Measurements from ENCODE around the gene NUMB.
"Not testable (repeated sequence)": the region's sequence is repeated elsewhere in the genome, so short reads cannot be mapped to it uniquely, and the experiment has no call there.

Gene NUMB

GRCh38 chr14:73365727-73366126 is 92.6 kb downstream of the NUMB start:
- DNase-seq (ENCODE audit: low read depth in 2 of 3, low spot score in 1 of 3) = no peak

- DNase-seq (ENCODE audit: low read depth in 2 of 3, low spot score in 1 of 3) = no peak
Observed at GRCh38 chr14:73364559-73364958, 93.8 kb downstream of the NUMB start.

- DNase-seq (ENCODE audit: low read depth in 2 of 3, low spot score in 1 of 3) = no peak
Observed at GRCh38 chr14:73359445-73359844, 98.9 kb downstream of the NUMB start.

GRCh38 chr14:73358187-73358586 is 100.2 kb downstream of the NUMB start:
- DNase-seq (ENCODE audit: low read depth in 2 of 3, low spot score in 1 of 3) = no peak

- DNase-seq (ENCODE audit: low read depth in 2 of 3, low spot score in 1 of 3) = not testable (repeated sequence)
Observed at GRCh38 chr14:73349091-73349490, 109.3 kb downstream of the NUMB start.

- no peak for DNase-seq (ENCODE audit: low read depth in 2 of 3, low spot score in 1 of 3)
Observed at GRCh38 chr14:73344319-73344718, 114.0 kb downstream of the NUMB start.

- DNase-seq (ENCODE audit: low read depth in 2 of 3, low spot score in 1 of 3) = no peak
Observed at GRCh38 chr14:73342670-73343069, 115.7 kb downstream of the NUMB start.

- DNase-seq (ENCODE audit: low read depth in 2 of 3, low spot score in 1 of 3) = no peak
Observed at GRCh38 chr14:73339846-73340595, 118.3 kb downstream of the NUMB start.

GRCh38 chr14:73339206-73339605 is 119.1 kb downstream of the NUMB start:
- no peak for DNase-seq (ENCODE audit: low read depth in 2 of 3, low spot score in 1 of 3)

GRCh38 chr14:73338551-73338950 is 119.8 kb downstream of the NUMB start:
- no peak for DNase-seq (ENCODE audit: low read depth in 2 of 3, low spot score in 1 of 3)

GRCh38 chr14:73333031-73333430 is 125.3 kb downstream of the NUMB start:
- DNase-seq (ENCODE audit: low read depth in 2 of 3, low spot score in 1 of 3) = no peak

GRCh38 chr14:73325630-73326299 is 132.6 kb downstream of the NUMB start:
- no peak for DNase-seq (ENCODE audit: low read depth in 2 of 3, low spot score in 1 of 3)

GRCh38 chr14:73325063-73325462 is 133.3 kb downstream of the NUMB start:
- DNase-seq (ENCODE audit: low read depth in 2 of 3, low spot score in 1 of 3) = no peak

GRCh38 chr14:73324533-73324932 is 133.8 kb downstream of the NUMB start:
- DNase-seq (ENCODE audit: low read depth in 2 of 3, low spot score in 1 of 3) = no peak

GRCh38 chr14:73323896-73324399 is 134.4 kb downstream of the NUMB start:
- no peak for DNase-seq (ENCODE audit: low read depth in 2 of 3, low spot score in 1 of 3)

- no peak for DNase-seq (ENCODE audit: low read depth in 2 of 3, low spot score in 1 of 3)
Observed at GRCh38 chr14:73313151-73313550, 145.2 kb downstream of the NUMB start.

GRCh38 chr14:73312687-73313086 is 145.7 kb downstream of the NUMB start:
- no peak for DNase-seq (ENCODE audit: low read depth in 2 of 3, low spot score in 1 of 3)

GRCh38 chr14:73311708-73312030 is 146.7 kb downstream of the NUMB start:
- no peak for DNase-seq (ENCODE audit: low read depth in 2 of 3, low spot score in 1 of 3)

GRCh38 chr14:73309207-73309606 is 149.1 kb downstream of the NUMB start:
- not testable (repeated sequence) for DNase-seq (ENCODE audit: low read depth in 2 of 3, low spot score in 1 of 3)

GRCh38 chr14:73307261-73307660 is 151.1 kb downstream of the NUMB start:
- DNase-seq (ENCODE audit: low read depth in 2 of 3, low spot score in 1 of 3) = no peak

- DNase-seq (ENCODE audit: low read depth in 2 of 3, low spot score in 1 of 3) = no peak
Observed at GRCh38 chr14:73305499-73305898, 152.8 kb downstream of the NUMB start.

- no peak for DNase-seq (ENCODE audit: low read depth in 2 of 3, low spot score in 1 of 3)
Observed at GRCh38 chr14:73295198-73295796, 163.0 kb downstream of the NUMB start.
